ENCODE results near the gene TTYH1.
"Not testable (repeated sequence)": the region's sequence is repeated elsewhere in the genome, so short reads cannot be mapped to it uniquely, and the experiment has no call there.

TTYH1 gene

DNA sequence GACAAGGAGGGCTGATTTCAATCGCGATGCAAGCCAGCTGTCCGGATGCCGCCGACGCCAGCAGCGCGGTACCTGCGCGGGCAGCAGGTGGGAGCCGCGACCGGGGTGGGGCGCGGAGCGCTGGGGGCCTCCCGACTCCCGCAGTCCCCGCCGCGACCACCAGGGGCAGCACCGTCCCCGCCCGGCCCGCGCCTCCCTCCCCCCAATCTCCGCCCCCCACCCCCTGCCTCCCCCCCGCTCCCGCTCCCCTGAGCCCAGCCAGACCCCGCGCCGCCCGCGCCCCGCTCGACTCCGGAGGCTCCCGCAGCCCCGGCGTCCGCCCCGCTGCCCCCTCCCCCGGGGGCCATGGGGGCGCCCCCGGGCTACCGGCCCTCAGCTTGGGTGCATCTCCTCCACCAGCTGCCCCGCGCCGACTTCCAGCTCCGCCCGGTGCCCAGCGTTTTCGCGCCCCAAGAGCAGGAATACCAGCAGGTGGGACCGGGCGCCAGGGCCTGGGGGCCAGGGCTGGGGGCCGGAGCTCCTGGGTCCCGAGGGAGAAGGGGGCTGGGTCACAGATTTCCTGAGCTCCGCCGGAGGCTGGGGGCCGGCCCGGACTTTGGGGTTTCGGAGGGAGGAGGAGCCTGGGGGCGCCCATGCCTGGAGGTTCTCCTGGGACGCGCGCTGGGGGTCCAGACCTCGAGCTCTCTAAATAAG lies at the start of gene TTYH1:
TSS of gene TTYH1 (plus strand) at position 257 of the 693 bp plus-strand sequence. CDS start at position 346, 89 bp downstream.
- peak; percentile 46 to 61 for DNase-seq

DNA sequence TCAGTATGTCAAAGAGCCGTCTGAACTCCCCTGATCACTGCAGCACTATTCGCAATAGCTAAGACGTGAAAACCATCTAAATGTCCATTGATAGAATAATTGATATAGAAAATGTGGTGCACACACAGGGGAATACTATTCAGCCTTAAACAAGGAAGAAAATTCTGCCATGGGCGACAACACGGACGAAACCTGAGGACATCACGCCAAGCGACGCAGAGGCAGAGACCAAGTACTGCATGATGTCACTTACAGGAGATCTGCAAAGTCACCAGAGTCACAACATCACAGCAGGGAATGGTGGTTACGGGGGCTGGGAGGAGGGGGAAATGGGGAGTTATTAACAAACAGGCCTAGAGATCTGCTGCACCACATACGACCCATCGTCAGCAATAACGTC lies 49.5 kb upstream of the TTYH1 start:
- DNase-seq = not testable (repeated sequence)

DNA sequence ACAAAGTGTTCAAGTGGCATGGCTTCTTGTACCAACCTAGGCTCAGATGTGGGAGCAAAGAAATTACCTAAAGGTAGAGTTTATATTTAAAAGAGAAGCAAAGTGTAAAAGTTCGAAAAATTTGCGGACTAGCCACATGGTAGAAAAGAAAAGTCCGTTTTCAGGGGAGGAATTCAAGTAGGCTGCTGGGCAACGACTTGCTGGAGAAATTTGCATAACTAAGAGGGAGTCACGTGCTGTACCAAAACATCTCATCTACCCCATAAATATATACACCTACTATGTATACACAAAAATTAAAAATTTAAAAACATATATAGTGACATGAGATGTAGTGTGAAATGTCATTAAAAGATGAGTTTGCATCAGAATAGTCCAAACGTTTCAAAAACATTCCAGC lies 48.5 kb upstream of the TTYH1 start:
- no peak for DNase-seq

DNA sequence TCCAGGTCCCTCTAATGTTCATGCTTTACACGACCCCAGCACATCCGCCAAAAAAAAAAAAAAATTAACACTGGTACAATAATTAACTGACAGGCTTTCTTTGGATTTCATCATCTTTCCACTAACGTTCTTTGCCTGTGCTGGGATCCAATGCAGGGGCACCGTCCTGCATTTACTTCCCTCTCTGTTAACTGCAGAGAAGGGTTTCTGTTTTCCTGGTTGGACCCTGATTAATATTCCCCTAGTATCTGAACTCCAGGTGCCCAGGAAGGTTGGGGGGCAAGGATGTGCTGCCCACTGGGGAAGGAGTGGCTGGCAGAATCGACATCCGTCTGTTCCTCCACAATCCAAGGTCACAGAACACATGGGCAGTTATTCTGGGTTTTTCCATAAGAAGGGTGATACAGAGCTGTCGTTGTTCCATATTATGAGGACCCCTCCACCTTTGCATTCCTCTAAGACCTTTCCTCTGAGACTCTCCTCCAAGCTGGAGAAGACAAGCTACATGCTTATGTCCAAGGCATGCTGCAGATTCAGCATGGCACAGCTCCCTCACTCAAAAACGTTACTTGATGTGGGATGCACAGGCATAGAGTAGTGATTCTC lies 46.1 kb upstream of the TTYH1 start:
- no peak for DNase-seq

DNA sequence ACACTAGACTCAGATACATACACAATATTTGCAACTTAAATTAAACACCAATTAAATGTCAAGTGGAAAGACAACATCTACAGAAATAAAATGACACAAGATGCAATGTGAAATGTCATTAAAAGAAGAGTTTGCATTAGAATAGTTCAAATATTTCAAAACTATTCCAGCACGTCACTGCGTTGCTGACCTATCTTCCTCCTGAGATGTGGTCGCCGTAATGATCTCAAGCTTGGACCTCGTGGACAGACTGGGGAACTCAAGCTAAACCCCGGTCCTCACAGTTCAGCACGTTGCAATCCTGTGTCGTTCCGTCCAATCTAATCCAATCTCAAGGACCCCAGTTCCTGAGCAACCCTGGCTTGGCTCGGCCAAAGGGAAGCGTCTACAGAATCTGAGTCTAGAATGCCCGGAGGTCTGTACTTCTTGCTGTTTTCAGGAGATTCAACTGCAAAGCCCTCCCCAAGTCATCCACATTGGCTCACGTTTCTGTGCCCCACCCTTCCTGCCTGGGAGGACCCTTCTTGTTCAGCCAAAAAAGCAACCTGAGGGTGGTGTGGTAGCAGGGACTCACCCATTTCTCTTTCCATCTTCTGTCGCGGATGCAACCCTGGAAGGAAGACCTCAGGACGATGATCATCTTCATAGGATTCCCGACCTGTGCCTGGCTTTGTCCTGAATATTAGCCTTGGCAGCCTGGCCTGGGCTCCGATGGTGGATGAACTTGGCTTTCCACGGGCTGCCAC lies 45.4 kb upstream of the TTYH1 start:
- DNase-seq = not testable (repeated sequence)

DNA sequence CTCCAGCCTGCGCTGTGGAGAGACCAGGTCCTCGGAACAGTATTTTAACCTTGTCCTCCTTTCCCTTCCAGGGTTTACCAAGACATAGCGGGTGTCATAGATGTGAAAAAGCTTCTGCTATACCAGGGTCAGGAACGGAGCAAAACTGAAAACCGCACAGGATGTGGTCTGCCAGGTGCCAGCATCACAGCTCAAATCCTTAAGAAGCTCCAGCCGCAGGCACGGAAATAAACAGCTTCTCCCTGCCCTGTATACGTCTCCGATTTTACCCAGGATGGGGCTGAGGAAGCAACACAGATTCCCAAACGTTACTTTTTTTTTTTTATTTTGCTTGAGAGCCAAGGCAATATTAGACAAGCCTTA lies 44.8 kb upstream of the TTYH1 start:
- DNase-seq = peak; percentile 56 to 58

DNA sequence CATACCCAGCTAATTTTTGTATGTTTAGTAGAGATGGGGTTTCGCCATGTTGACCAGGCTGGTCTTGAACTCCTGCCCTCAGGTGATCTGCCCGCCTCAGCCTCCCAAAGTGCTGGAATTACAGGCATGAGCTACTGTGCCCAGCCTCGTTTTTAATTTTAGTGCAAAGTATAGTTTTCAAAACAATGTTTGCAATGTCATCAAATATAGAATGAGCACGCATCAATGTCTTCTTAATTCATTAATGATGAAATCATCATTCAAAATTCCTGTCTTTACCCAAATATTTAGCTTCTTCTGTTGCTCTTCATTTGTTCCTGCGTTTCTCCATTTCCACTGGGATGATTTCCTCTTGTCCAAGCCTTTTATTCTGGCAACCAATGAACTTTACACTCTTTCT lies 43.8 kb upstream of the TTYH1 start:
- not testable (repeated sequence) for DNase-seq

DNA sequence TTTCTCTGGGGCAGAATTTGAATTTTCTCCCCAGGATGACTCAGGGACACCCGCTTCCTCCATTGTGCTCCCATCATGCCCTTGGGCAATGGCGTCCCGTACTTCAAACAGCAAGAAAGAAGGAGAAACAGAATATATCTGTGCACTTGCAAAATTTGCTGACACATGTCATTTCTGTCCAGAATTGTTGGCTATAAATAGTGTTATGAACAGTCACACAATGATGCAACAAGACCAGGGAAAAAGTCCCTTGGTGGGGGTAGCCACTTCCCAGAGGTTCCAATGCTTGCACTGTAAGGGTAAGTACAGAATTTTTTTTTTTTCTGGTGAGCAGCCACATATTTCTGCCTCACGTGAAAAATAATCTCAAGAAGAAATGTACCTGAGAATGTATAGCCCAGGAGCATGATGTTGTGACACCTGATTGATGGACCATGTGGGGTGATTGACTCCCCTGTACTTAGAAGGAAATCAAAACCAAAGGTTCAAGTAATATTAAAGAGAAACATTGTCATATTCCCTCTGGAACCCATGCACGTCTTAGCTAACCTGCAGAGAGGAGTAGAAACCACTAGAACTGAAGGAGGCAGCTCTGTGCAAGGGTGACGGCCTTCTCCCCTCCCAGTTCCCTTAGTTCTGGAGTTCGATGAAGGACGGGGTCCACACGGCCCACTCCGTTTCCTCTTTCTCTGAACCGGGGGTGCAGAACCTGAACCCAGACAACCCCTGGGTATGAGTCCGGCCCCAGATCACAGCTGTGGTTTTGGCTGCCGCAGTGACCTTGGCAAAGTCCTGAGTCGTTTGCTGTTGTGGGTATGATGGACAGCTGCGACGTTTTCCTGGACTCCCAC lies 41.3 kb upstream of the TTYH1 start:
- no peak for DNase-seq

DNA sequence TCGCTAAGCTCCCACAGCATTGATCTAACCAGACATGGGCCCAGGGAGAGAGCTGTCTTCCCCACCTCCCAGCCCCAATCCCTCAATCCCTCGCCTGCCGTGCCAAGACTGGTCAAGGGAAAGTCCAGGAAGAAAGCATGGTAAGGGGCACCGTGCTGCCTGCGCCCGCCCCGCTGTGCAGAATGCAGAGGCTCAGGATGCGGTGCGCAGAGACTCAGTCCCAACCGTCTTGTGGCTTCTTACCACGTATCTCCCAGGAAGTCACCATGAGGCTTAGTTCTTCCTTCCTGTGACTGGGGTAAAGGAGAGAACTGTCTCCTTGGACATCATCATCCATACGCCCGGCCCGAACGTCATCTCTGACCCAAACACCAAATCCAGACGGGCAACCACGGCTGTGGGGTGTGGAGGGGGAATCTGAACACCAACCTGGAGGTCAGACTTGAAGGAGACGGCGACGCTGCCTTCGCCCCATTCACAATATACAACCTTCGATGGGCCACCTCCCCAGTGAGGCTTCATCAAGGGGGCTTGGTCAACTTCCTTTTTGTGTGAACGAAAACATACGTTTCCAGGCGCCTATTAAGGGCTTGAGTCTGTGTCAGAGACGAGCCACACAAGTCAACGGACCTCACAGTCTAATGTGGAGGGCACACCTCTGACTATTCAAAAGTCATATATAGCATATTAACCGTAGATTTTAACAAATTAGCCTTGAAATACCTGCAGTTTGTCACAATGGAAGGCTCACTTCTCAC lies 39.9 kb upstream of the TTYH1 start:
- DNase-seq = peak in 1 of 2 donors; percentile 35

DNA sequence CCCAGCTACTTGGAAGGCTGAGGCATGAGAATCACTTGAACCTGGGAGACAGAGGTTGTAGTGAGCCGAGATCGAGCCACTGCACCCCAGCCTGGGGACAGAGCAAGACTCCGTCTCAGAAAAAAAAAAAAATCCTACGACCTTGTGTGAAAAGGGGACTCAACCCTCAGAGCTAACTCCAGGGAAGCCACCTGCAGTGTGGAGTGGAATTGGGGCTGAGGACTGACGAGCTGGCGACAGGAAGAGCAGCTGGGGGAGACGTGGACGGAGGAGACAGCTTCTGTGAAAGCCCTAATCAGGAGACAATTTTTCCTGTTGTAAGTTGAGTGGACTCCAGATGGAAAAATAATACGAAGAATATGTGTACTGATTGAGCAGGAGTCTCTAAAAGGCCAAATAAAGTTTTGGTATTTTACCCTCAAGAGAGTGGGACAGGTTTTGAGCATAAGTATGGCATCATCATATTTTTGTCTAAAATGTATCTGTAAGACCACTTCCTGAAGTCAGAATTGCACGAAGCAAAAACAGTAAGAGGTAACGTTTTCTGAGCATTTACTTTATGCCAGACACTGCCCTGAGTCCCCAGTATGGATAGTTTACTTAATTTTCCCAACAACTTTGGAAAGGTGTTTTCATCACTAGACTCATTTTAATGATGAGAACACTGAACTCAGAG lies 38.5 kb upstream of the TTYH1 start:
- no peak for DNase-seq

DNA sequence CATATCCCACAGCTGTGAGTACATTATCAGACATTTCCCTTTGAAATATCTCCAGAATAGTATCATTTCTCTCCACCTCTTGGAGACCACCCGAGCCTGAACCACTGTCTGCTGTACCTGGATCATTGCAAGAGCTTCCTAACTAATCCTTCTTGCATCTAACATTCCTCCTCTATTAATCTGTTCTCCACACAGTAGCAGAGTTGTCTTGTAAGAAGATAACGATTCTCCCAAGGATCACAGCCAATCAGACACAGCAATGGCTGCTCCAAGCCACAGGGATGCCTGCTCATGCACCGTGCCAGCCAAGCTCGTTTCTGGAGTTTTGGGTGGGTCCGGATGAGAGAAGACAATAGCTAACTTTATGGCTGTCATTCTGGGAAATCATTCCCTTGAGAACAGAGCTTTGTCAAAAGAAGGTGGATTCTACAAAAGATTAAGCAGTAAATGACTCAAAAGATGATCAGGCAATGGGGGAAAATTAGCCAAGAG lies 36.0 kb upstream of the TTYH1 start:
- DNase-seq = no peak

DNA sequence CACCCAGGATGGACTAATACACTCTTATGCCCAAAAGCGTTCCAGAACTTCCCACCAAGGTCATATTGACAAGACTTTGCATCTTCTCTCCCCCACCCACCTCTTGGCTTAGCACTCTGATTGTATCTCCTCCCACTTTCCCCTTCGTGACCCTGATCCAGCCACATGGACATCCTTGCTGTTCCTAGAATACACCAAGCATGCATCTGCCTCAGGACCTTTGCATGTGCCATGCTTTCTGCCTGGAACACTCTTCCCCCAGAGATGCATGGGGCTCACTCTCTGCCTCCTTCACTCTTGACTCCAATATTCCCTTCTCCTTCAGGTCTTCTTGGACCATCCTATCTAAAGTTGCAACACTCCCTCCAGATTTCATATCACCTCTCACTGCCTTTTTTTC lies 34.4 kb upstream of the TTYH1 start:
- no peak for DNase-seq

DNA sequence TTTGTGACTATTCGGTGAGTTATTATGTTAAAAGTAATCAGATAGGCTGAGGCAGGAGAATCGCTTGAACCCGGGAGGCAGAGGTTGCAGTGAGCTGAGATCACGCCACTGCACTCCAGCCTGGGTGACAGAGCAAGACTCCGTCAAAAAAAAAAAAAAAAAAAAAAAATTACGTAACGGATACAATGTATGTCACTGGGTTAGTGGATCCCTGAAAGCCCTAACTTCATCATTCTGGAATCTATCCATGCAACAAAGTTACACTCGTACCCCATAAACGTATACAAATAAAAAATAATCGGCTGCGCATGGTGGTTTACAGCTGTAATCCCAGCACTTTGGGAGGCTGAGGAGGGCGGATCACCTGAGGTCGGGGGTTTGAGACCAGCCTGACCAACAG lies 33.2 kb upstream of the TTYH1 start:
- DNase-seq = not testable (repeated sequence)

DNA sequence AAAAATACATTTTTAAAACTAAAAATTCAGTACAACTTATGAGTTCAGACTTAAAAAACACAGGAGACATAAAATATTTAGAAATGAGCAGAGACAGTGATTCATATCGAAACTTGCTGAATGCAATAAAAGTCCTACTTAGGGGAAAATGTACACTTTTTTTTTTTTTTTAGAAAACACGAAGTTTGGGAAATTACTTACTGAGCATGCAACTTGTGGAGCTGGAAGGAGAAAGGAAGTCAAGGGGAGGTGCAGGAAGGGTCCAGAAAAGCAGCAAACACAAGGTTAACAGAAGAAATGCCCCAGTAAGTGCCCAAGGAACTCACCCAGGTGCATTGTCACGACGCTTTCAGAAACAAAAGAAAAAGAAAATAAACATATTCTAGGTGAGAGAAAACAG lies 31.9 kb upstream of the TTYH1 start:
- DNase-seq = no peak

DNA sequence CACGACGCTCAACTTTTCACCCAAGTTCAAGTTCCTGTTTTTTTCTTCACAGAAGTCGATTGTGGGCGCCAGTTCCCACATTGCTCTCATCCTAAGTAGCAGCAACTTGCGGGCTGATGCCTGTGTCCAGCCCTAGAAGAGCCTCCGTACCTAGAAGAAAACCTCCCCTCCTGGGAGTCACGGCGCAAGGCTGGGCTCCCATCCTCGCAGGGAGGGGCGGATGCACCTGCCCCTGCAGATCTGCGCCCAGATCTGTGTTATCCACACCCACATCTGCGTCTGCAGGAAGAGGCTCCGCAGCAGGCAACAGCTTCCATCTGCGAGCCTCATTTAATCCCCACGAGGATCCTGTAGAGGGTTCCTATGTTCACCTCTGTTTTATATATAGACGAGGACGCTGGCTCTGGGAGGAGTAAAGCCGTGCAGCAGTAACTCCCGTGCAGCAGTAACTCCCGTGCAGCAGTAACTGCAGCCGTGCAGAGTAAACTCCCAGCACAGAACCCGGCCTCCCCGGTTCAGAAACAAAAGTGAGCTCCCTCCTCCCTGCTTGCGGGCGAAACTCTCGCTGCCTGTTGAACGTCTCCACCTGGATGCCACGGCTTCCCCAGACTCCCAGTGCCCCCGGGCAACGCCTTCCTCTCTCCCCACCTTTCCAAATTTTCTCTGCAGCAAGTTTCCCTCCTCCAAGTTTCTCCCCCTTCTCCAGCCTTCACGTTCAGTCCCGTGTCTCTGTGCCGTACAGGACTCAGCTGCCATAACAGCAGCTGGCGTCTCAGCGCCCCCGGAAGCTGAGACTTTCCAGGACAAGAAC lies 27.1 kb upstream of the TTYH1 start:
- peak; percentile 43 to 50 for DNase-seq

DNA sequence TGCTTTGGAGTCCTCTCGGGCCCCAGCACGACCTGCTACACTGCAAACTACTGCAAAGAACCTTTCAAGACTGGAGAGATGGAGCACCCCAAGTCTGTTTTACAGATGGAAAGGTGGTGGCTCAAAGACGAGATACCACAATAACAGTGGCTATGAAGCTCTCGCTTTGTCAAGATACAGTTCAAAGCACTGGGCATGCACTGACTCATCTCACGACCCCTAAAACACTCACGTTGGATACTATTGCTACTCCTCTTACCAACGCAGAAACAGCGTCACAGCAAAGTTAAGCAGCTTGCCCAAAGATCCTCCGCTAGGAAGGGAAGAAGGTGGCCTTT lies 26.5 kb upstream of the TTYH1 start:
- no peak for DNase-seq

DNA sequence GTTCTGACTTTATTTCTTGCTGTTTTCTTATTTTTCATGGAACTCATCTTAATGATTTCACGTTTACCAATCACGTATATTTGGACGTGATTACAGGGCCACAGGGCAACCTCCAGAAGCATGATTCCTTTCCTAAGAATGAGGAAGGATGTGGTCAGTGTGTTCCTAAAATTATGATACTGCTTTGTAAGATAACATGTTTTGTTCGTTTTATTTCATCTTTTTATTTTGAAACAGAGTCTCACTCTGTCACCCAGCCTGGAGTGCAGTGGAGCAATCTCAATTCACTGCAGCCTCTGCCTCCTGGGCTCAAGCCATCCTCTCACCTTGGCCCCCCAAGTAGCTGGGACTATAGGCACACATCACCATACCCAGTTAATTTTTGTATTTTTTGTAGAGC lies 25.7 kb upstream of the TTYH1 start:
- DNase-seq = no peak

DNA sequence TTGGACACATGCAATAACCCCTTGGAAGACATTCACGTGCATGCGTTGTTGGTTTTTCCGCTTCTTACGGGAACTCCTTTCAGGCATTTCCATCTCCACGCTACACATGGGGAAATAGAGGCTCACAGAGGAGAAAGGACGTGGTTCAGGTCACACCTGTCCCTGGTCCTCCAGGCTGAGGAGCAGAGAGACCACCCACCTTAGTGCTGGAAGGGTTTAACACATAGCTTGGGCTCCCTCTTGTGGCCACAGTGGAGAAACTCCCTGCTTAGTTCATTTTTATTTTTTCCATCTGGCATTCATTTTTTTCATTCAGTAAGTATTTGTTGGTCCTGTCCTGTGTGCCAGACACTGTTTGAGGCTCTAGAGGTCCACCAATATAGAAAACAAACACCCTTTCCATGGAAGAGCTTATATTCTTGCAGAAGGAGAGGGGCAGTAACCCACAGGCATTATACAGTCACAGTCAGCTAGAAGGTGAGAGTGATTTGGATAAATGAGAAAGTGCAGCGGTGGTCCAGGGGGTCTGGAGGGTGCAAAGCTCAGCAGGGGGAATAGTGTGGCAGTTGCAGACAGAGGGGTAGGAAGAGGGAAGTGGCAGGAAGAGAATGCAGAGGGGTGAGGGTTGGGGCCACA lies 24.2 kb upstream of the TTYH1 start:
- peak; percentile 61 to 76 for DNase-seq

DNA sequence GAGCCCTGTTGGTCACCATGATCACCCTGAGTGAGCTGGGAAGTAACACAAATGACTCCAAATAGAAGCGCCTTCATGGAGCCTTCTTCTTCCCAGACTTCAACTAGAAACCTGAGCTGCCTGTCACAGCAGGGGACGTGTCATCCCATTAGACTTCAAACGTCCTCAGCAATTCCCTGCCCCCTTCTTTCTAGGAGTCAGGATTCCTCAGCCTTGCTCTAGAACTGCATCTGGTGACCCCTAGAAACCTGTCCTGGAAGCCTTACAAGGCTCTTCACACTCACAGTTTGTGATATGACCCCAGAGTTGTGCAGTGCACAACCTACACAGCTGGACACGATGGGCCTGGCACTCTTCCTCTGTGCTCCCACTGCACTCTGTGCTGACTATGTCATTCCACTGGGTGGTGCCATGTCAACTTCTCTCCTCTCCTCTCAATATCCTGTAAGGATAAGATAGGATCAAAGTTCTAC lies 23.6 kb upstream of the TTYH1 start:
- DNase-seq = no peak

DNA sequence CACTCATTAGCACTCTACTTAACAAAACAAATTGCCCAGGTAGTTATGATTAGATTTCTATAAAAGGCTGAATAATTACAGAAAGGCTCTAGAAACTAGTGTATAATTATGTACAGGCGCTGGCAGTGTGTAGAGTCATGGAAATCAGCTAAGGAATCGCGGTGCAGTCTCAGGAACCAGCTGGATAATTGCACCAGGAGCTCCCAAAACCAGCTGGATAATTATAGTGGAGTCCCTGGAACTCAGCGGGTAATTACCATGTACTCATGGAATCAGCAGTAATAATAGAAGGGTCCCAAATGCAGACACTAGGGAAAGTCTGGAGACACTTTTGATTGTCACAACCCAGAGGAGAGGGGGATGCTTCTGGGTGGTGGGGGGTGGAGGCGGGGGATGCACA lies 23.2 kb upstream of the TTYH1 start:
- no peak for DNase-seq

Measured in stimulated activated CD4-positive, alpha-beta T cell treated with anti-CD3 and anti-CD28 coated beads, Interleukin-2, amount 100 ng/mL, for 24 hours (primary cell).